Measurements from ENCODE around the gene GABARAPL1. TPM values are rescaled to one million over a fixed set of nuclear protein-coding genes. Genes with fewer than 3 reads are reported as not detected.

GABARAPL1 gene
- total RNA-seq, 1 donor from 2014 or later: 2.6 TPM

DNA sequence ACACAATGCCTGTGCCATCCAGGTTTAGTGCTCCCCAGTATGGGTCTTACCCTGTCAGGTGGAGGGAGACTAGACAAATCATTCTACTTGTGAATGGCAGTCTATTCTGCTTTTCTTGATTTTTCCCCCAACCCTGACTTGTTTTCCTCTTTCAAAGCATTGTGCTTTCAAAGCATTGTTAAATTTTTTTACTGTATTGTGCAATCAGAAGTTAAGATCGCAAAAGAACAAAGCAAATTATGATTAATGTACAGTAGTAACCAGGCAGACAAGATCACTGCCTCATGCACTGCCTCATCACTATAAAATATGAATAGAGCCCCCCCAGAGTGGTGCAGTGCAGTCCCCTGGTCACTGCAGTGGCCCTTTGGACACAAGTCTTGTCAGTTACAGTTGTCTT lies 14.1 kb downstream of the GABARAPL1 start:
- H3K9me3 Mint-ChIP-seq: no peaks in the 10 kb centered on the region
- peaks cover 3% of the 10 kb centered on the region for H3K4me1 Mint-ChIP-seq
- no peak for DNase-seq
- peaks cover 5% of the 10 kb centered on the region for H3K36me3 Mint-ChIP-seq (ENCODE audit: low read depth)
- no peak overlapping the region for H3K4me3 Mint-ChIP-seq
- intact Hi-C loops (cut with micrococcal nuclease): no loop called here
- no peak overlapping the region for H3K27ac Mint-ChIP-seq
- no peaks in the 10 kb centered on the region for H3K27me3 Mint-ChIP-seq

DNA sequence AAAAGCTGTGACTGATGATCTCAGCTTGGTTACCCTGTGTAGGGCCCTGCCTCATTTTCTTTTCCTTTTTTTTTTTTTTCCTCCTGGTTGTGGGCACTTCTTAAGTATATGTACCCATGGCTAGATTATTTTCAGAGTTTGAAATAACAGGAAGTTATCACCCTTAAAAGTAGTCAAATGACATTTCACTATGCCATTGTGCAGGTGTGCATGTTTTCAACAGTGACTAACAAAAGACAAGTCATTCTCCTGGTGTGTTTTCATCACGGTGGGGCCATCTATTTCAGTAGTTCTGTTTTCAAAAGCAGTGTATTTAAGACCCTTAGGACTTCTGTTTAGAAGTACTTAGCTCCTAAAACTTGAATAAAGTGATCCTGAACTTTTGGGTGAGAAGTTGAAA lies 15.0 kb downstream of the GABARAPL1 start:
- H3K27me3 Mint-ChIP-seq: no peaks in the 10 kb centered on the region
- no peak for DNase-seq
- no peak overlapping the region for H3K27ac Mint-ChIP-seq
- intact Hi-C loops (cut with micrococcal nuclease): no loop called here
- H3K4me3 Mint-ChIP-seq: no peak overlapping the region
- H3K36me3 Mint-ChIP-seq (ENCODE audit: low read depth): no peaks in the 10 kb centered on the region
- H3K9me3 Mint-ChIP-seq: no peaks in the 10 kb centered on the region
- H3K4me1 Mint-ChIP-seq: peaks cover 3% of the 10 kb centered on the region

DNA sequence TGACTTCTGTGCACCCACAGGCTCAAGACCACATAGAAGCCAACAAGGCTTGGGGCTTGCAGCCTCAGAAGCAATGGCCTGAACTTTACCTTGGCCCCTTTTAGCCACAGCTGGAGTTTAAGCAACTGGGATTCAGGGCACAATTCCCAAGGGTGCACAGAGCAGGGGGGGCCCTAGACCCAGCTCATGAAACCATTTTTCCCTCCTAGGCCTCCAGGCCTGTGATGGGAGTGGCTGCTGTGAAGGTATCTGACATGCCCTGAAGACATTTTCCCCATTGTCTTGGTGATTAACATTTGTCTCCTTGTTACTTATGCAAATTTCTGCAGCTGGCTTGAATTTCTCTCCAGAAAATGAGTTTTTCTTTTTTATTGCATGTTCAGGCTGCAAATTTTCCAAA lies 21.9 kb downstream of the GABARAPL1 start:
- no peak for DNase-seq
- intact Hi-C loops (cut with micrococcal nuclease): loop anchor here (10.0 kb wide), 1 partner anchor 1250 kb away; no protein-coding TSS in a partner anchor
- Mint-ChIP-seq H3K36me3 (ENCODE audit: low read depth) (no peaks in the 10 kb centered on the region), H3K9me3 (no peaks in the 10 kb centered on the region), H3K27ac (no peak overlapping the region), H3K4me1 (no peaks in the 10 kb centered on the region), H3K4me3 (no peak overlapping the region), H3K27me3 (peaks cover 11% of the 10 kb centered on the region)

DNA sequence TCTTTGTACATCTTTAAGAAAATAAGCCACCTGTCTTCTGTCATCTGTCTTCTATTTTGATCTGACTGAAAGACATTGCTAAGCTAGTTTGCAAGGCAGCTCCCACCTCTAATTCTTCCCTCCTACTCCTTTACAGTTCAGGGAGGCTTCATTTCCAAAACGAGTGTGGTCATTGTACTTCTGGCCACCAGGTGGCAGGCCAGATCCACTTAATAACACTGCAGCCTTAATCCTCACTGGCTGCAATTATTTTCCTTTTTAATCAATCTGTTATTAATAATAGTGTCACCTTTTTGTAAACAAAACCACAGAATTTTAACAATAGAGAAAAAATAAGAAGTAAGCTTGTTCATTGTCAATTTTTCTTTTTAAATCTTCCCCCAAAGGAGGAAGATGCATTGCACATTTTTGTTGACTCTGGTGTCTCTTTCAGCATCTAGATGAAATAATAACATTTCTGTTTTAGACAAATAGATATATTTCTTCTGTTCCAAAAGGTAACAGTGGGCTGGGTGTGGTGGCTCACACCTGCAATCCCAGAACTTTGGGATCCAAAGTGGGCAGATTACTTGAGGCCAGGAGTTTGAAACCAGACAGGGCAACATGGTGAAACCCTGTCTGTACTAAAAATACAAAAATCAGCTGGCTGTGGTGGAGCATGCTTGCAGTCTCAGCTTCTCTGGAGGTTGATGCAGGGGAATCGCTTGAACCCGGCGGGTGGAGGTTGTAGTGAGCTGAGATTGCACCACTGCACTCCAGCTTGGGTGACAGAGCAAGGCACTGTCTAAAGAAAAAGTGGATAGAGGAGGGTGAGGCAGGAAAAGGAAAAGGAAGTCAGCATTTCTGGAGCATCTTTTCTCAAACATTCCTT lies 23.3 kb downstream of the GABARAPL1 start:
- intact Hi-C loops (cut with micrococcal nuclease): loop anchor here (1.0 to 10.0 kb wide), 5 partner anchors 266 to 1249 kb away; partner anchors contain the start of gene STYK1
- peak; percentile 77 for DNase-seq

DNA sequence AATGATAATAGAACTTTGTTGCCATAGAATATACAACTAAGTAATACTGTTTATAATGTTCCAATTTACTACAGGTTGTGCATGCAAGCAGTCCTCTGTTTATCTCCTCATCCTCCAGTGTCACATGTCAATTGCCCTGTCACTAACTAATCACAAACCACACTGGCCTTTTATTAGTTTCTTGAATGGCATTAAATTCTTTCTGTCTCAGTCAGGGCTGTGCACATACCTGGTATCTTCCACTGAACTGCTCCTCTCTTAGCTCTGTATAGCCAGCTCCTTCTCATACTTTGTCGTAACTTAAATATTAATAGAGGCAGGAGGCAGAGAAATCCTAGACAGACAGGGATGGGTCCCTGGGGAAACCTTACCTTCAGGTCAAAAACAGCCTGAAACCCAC lies 24.0 kb downstream of the GABARAPL1 start:
- Mint-ChIP-seq H3K4me3 (no peak overlapping the region), H3K9me3 (no peaks in the 10 kb centered on the region), H3K36me3 (ENCODE audit: low read depth) (no peaks in the 10 kb centered on the region), H3K27ac (no peak overlapping the region), H3K27me3 (peaks cover 25% of the 10 kb centered on the region), H3K4me1 (no peaks in the 10 kb centered on the region)
- intact Hi-C loops (cut with micrococcal nuclease): loop anchor here (5.0 to 10.0 kb wide), 3 partner anchors 266 to 1248 kb away; partner anchors contain the start of gene STYK1
- DNase-seq: no peak

More for the DNA sequence above, 23.3 kb downstream of the GABARAPL1 start:
- Mint-ChIP-seq H3K27me3 (peaks cover 20% of the 10 kb centered on the region), H3K4me3 (no peak overlapping the region), H3K36me3 (ENCODE audit: low read depth) (no peaks in the 10 kb centered on the region), H3K27ac (no peak overlapping the region), H3K9me3 (no peaks in the 10 kb centered on the region), H3K4me1 (no peaks in the 10 kb centered on the region)

DNA sequence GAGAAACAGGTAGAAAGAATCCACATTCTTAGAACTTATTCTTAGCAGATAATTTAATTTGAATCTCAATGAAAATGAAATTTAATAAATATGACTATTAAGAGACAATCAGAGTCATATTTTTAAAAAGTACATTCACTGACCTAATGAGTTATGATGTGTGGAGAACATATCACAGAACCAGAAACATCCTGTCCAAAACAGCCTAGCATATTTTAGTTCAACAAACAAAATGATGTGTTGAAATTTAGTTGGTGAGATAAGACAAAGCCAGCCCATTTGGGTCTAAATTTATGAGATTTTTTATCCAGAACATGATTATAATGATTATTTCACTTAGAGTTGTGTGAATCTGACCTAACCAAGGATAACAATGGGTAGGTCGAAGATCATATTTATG lies 25.8 kb downstream of the GABARAPL1 start:
- no peak for DNase-seq
- Mint-ChIP-seq H3K9me3 (no peaks in the 10 kb centered on the region), H3K36me3 (ENCODE audit: low read depth) (no peaks in the 10 kb centered on the region), H3K27me3 (peaks cover 38% of the 10 kb centered on the region), H3K4me3 (no peak overlapping the region), H3K27ac (no peak overlapping the region), H3K4me1 (peaks cover 4% of the 10 kb centered on the region)
- intact Hi-C loops (cut with micrococcal nuclease): loop anchor here (5.0 to 10.0 kb wide), 3 partner anchors 264 to 1246 kb away; partner anchors contain the start of gene STYK1

DNA sequence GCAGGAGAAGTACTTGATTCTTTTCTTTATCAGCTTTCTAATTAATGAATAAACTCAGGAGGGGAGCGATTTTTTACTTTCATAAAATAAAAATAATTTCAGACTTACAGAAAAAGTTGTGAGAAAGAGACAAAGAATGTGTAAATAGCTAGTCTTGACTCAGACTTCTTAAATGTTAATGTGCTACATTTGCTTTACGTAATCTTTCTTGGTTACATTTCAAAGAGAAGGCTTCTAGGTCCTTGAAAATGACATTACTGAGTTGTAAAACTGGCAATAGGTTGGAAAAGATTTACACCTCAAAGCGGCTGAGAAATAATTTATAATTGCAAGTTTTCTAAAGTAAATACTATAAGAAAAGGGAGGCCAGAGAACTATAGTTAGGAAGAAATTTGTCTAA lies 28.6 kb downstream of the GABARAPL1 start:
- no peaks in the 10 kb centered on the region for H3K9me3 Mint-ChIP-seq
- DNase-seq: no peak
- no peak overlapping the region for H3K4me3 Mint-ChIP-seq
- no peaks in the 10 kb centered on the region for H3K36me3 Mint-ChIP-seq (ENCODE audit: low read depth)
- H3K27me3 Mint-ChIP-seq: peaks cover 46% of the 10 kb centered on the region
- intact Hi-C loops (cut with micrococcal nuclease): no loop called here
- no peak overlapping the region for H3K27ac Mint-ChIP-seq
- H3K4me1 Mint-ChIP-seq: peaks cover 9% of the 10 kb centered on the region

DNA sequence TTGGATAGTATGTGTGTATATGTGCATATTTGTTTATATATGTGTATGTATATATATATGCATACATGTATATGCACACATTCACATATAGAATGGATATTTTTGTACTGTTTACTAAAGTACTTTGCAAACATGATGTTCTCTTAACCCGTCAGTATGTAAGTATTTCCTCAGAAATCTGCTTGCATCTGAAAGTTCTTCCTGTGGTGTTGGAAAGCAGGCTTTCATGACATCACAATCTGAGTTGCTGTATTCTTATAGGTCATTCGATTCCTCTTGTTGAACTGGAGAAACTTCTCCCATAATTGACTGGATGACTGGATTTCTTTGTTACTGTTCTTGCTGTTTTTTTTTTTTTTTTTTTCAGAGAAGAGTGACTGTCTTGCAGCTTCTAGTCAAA lies 29.1 kb downstream of the GABARAPL1 start:
- Mint-ChIP-seq H3K36me3 (ENCODE audit: low read depth) (no peaks in the 10 kb centered on the region), H3K9me3 (no peaks in the 10 kb centered on the region), H3K4me1 (peaks cover 9% of the 10 kb centered on the region), H3K4me3 (no peak overlapping the region), H3K27ac (no peak overlapping the region), H3K27me3 (peaks cover 46% of the 10 kb centered on the region)
- intact Hi-C loops (cut with micrococcal nuclease): no loop called here
- no peak for DNase-seq

DNA sequence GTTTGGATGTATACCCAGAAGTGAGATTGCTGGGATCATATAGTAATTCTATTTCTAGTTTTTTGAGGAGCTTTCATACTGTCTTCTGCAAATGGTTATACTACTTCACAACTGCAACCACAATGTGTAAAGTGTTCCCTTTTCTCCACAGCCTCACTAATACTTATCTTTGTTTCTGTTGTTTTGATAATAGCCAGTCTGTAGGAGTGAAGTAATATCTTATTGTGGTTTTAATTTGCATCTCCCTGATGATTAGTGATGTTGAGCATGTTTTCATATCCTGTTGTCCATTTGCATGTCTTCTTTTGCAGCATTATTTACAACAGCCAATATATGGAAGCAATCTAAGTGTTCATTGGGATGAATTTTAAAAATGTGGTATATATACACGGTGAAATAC lies 29.9 kb downstream of the GABARAPL1 start:
- no peak overlapping the region for H3K27ac Mint-ChIP-seq
- H3K9me3 Mint-ChIP-seq: no peaks in the 10 kb centered on the region
- intact Hi-C loops (cut with micrococcal nuclease): no loop called here
- H3K27me3 Mint-ChIP-seq: peaks cover 43% of the 10 kb centered on the region
- H3K36me3 Mint-ChIP-seq (ENCODE audit: low read depth): no peaks in the 10 kb centered on the region
- peaks cover 9% of the 10 kb centered on the region for H3K4me1 Mint-ChIP-seq
- peak overlapping the region; percentile 2 for H3K4me3 Mint-ChIP-seq
- no peak for DNase-seq

DNA sequence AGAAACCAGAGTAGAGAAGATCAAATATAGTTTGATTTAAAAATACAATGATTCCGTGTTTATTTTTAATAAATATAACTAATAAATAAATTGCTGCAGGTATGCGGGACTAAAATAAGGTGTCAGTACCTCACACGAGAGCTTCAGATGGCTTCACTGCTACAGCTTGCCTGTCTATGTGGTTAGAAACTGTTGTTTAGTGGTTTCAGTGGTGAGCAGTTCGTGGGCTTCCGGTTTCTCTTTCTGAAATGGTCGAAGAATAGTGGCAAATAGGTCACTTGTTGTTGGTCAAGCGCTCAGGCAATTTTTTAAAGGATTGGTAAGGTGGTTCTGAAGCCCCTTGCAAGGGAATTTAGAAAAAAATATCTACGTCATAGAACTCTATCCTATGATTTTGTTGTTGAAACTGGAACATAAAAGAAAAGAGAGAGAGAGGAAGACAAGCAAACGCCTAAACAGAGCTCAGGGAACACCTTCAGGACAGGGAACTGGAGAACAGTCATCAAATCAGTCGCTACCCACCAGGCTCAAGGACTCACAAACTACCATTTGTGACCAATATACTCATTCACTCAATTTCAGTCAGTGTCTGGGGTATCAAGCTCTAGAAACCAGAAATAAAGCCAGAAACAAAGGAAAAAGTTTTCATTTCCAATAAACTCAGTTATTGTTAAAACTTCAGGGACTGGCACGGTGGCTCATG lies 31.3 kb downstream of the GABARAPL1 start:
- Mint-ChIP-seq H3K27me3 (peaks cover 52% of the 10 kb centered on the region), H3K4me1 (peaks cover 9% of the 10 kb centered on the region), H3K9me3 (no peaks in the 10 kb centered on the region), H3K36me3 (ENCODE audit: low read depth) (no peaks in the 10 kb centered on the region), H3K4me3 (peak overlapping the region; percentile 69), H3K27ac (peak overlapping the region; percentile 16)
- DNase-seq: peak; percentile 62
- intact Hi-C loops (cut with micrococcal nuclease): no loop called here

DNA sequence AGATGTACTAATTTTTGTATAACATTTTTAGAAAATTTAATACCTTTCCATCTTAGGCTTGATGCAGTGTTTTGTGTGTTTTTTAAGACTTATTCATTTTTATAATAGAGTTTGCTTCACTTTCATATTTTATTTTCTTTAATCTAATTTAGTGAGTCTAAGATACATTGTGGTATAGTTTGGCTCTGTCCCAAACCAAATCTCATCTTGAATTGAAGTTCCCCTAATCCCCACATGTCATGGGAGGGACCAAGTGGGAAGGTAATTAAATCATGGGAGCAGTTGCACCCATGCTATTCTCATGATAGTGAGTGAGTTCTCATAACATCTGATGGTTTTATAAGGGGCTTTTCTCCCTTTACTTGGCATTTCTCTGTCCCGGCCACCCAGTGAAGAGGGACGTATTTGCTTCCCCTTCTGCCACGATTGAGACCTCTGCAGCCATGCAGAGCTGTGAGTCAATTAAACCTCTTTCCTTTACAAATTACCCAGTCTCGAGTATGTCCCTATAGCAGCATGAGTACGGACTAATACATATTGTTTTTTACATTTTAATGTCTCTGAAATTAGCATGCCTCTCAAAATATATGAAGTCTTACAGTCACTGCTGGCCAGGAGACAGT lies 34.9 kb downstream of the GABARAPL1 start:
- H3K27me3 Mint-ChIP-seq: peaks cover 33% of the 10 kb centered on the region
- no peak overlapping the region for H3K27ac Mint-ChIP-seq
- intact Hi-C loops (cut with micrococcal nuclease): no loop called here
- H3K4me1 Mint-ChIP-seq: peaks cover 9% of the 10 kb centered on the region
- no peak for DNase-seq
- no peaks in the 10 kb centered on the region for H3K36me3 Mint-ChIP-seq (ENCODE audit: low read depth)
- no peaks in the 10 kb centered on the region for H3K9me3 Mint-ChIP-seq
- H3K4me3 Mint-ChIP-seq: no peak overlapping the region

DNA sequence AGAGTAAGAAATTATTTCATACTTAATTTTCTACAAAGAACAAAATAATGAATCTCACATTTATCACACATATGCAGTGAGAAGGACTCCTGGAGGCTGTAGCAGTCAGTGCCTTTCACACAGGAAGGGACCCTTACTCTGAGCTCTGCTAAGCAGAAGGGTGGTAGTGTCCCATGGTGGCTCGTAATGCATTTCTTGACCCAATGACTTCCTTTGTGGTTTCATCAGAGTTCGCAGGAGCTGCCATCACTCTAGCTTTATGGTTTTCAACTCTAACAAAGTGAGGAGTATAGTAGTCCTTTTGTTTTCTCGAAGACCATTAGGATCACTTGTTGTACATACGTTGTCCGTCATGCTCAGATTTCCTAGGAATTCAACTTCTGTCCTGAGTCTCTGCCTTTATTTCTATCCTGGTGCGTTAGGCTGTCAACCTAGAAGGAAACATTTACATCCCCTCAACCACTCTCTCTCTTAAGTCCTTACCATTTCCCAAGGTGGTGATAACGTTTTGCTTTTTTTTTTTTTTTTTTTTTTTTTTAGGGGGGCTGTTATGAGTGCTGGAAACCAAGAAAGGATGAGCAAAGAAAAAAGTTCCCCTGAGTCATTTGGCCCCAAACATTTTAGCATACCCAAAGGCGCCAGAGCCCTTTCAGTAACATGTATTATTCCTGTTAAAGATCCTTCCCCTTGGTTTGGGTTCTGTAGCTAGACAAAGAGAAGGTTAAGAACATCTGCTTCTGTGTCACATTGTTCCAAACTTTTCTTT lies 37.2 kb downstream of the GABARAPL1 start:
- no peak overlapping the region for H3K27ac Mint-ChIP-seq
- no peak for DNase-seq
- H3K4me1 Mint-ChIP-seq: no peaks in the 10 kb centered on the region
- intact Hi-C loops (cut with micrococcal nuclease): no loop called here
- H3K27me3 Mint-ChIP-seq: peaks cover 23% of the 10 kb centered on the region
- no peaks in the 10 kb centered on the region for H3K36me3 Mint-ChIP-seq (ENCODE audit: low read depth)
- no peak overlapping the region for H3K4me3 Mint-ChIP-seq
- no peaks in the 10 kb centered on the region for H3K9me3 Mint-ChIP-seq

DNA sequence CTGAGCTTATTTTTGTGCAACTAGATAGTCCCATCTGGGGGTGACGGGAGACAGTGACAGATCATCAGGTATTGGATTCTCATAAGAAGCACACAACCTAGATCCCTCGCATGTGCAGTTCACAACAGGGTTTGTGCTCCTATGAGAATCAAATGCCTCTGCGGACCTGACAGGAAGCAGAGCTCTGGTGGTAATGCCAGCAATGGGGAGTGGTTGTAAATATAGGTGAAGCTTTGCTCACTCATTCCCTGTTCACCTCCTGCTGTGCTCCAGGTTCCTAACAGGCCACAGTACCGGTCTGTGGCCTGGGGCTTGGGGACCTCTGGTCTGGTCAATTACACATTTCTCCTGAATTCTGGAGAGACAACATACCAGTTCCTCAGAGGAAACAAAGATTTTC lies 39.0 kb downstream of the GABARAPL1 start:
- intact Hi-C loops (cut with micrococcal nuclease): no loop called here
- no peak overlapping the region for H3K4me3 Mint-ChIP-seq
- H3K4me1 Mint-ChIP-seq: no peaks in the 10 kb centered on the region
- peaks cover 20% of the 10 kb centered on the region for H3K27me3 Mint-ChIP-seq
- no peak overlapping the region for H3K27ac Mint-ChIP-seq
- H3K36me3 Mint-ChIP-seq (ENCODE audit: low read depth): no peaks in the 10 kb centered on the region
- no peak for DNase-seq
- H3K9me3 Mint-ChIP-seq: no peaks in the 10 kb centered on the region
